ENCODE measurements around the gene VWC2L. TPM values are rescaled to one million over a fixed set of nuclear protein-coding genes. Genes with fewer than 3 reads are reported as not detected.

VWC2L gene
- total and polyA plus RNA-seq, 10 of the 15 experiments (the other 5 are each of a cell fraction or from before 2014, with no cell fraction given): not detected

DNA sequence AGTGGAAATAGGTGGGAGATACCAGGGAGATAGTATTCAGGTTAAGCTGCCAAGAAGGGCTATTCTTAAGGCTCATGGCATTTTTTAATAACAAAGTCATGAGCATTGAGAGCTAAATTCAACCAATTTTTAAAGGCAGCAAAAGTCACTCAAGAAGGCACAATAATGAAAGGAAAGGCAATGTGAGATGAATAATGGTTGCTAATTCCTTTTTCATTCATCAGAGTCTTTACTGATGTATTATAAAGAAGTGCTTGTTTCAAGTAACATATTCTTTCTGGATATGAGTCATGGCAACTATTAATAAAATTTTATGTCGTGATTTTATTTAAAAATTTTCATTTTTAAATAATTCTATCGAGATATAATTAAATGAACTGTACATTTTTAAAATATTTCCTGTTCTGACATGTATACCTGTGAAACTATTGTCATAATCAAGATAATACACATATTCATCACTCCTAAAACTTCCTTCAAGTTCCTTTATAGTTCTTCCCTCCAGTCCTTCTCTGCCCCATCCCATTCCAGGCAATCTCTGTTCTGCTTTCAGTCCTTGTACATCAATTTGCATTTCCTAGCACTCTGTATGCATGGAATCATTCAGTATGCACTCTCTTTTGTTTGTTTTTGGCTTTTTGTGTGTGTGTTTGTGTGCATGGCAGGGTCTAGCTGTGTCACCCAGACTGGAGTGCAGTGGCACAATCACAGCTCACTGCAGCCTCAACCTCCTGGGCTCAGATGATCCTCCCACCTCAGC lies 40.8 kb downstream of the VWC2L start (continued):
- TF ChIP-seq TBL1XR1 (IDR thresholded peaks at IDR 0.05; ENCODE audit: low read depth, low read length): no peak
- no peak for TF ChIP-seq POLR2A (IDR thresholded peaks at IDR 0.05; ENCODE audit: low read depth, low read length)

DNA sequence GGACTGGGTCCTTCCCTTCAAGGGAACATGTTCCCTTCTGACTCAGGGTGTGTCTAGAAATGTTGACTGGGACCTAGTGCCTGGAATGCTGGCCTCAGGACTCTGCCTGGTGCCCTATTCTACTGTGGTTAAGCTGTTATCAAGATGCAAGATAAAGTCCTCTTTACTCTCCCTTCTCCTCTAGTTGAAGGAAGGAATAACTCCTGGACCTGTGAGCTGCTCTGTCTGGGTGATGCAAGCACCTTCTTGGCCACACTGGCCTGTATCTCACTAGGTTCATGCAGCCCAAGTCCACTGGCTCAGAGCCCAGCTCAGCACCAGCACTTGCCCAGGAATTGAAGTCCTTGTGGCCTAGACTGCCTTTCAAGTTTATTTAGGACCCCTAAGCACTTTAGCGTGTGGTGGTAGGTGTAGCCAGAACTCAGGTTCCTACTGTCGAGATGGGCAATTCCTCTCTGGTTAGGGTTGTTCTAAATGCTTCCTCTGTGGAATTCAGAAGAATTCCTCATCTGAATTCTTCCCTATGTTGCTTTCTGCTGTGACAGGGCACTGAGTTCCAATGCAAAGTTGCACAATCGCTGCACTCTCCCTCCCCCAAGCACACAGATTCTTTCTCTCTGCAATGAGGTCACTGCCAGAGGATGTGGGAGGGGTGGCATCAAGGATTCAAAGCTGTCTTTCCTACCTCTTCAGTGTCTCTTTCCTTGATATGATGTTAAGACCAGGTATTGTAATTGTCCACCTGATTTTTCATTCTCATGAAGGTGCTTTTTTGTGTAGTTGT lies 54.7 kb downstream of the VWC2L start:
- H3K4me1 ChIP-seq (ENCODE audit: control insufficient read depth, insufficient read depth, low read length): no peaks in the 10 kb centered on the region
- POLR2A ChIA-PET: no interaction called here
- intact Hi-C loops (cut with micrococcal nuclease; ENCODE audit: unreplicated experiment): no loop called here

DNA sequence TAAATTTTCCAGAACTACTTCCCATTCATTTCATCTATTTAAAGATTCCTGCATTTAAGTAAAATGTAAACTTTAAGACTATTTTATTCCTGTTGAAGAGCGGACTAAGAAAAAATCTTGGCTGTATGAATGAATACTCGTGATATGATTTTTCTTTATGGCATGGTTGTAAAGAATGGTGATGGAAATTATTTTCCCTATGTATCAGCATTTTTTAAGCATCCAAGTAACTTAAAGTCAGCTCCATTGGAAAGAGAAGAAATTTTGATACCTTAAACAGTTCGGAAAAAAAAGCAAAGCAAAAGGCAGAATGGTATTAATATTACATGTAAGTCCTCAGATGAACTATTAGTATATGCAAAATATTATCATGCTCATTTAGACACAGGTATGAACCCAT lies 58.9 kb downstream of the VWC2L start:
- ChIA-PET SMC1A (ENCODE audit: uncharacterized antibody, unreplicated experiment) (no interaction called here), CTCF (no interaction called here), RAD21 (ENCODE audit: unreplicated experiment) (no interaction called here), POLR2A (no interaction called here)
- DNase-seq (ENCODE audit: low read depth, low spot score): no peak
- no TSS peak for BruUV-seq (replicated peaks)
- Histone ChIP-seq H3K27me3 (replicated peaks in 1 of 2; ENCODE audit: control insufficient read depth in 2 of 2, insufficient read depth in 2 of 2, low read length in 1 of 2) (no peaks in the 10 kb centered on the region), H4K20me1 (ENCODE audit: control insufficient read depth, insufficient read depth) (no peaks in the 10 kb centered on the region), H3K79me2 (ENCODE audit: control insufficient read depth, insufficient read depth, low read length) (no peaks in the 10 kb centered on the region), H3K27ac (ENCODE audit: control insufficient read depth, insufficient read depth) (no peak overlapping the region), H3K9ac (ENCODE audit: control insufficient read depth, insufficient read depth, low read length) (no peak overlapping the region), H3K36me3 (ENCODE audit: control insufficient read depth in 2 of 2, insufficient read depth in 2 of 2, low read length in 1 of 2) (no peaks in the 10 kb centered on the region), H3K9me3 (replicated peaks; ENCODE audit: control insufficient read depth, insufficient read depth, low read length) (no peaks in the 10 kb centered on the region), H2AFZ (ENCODE audit: control insufficient read depth, low read depth, low read length) (no peak overlapping the region), H3K4me1 (ENCODE audit: control insufficient read depth, insufficient read depth, low read length) (no peaks in the 10 kb centered on the region), H3K4me2 (ENCODE audit: control insufficient read depth, insufficient read depth) (no peak overlapping the region), H3K4me3 (no peak overlapping the region)
- intact Hi-C loops (cut with micrococcal nuclease; ENCODE audit: unreplicated experiment) (no loop called here), in situ Hi-C loops (cut with MboI) (no loop called here)
- no peak for ATAC-seq
- WGBS (ENCODE audit: insufficient coverage, insufficient replicate concordance, low lambda C conversion rate, missing lambda C conversion rate): 48% methylated on average over 3 of the region's 3 CpGs
- FAIRE-seq: no peak
- TF ChIP-seq, protein P1, sequence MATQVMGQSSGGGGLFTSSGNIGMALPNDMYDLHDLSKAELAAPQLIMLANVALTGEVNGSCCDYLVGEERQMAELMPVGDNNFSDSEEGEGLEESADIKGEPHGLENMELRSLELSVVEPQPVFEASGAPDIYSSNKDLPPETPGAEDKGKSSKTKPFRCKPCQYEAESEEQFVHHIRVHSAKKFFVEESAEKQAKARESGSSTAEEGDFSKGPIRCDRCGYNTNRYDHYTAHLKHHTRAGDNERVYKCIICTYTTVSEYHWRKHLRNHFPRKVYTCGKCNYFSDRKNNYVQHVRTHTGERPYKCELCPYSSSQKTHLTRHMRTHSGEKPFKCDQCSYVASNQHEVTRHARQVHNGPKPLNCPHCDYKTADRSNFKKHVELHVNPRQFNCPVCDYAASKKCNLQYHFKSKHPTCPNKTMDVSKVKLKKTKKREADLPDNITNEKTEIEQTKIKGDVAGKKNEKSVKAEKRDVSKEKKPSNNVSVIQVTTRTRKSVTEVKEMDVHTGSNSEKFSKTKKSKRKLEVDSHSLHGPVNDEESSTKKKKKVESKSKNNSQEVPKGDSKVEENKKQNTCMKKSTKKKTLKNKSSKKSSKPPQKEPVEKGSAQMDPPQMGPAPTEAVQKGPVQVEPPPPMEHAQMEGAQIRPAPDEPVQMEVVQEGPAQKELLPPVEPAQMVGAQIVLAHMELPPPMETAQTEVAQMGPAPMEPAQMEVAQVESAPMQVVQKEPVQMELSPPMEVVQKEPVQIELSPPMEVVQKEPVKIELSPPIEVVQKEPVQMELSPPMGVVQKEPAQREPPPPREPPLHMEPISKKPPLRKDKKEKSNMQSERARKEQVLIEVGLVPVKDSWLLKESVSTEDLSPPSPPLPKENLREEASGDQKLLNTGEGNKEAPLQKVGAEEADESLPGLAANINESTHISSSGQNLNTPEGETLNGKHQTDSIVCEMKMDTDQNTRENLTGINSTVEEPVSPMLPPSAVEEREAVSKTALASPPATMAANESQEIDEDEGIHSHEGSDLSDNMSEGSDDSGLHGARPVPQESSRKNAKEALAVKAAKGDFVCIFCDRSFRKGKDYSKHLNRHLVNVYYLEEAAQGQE (IDR thresholded peaks at IDR 0.05; ENCODE audit: low read depth, low read length): no peak
- TF ChIP-seq, protein P2, sequence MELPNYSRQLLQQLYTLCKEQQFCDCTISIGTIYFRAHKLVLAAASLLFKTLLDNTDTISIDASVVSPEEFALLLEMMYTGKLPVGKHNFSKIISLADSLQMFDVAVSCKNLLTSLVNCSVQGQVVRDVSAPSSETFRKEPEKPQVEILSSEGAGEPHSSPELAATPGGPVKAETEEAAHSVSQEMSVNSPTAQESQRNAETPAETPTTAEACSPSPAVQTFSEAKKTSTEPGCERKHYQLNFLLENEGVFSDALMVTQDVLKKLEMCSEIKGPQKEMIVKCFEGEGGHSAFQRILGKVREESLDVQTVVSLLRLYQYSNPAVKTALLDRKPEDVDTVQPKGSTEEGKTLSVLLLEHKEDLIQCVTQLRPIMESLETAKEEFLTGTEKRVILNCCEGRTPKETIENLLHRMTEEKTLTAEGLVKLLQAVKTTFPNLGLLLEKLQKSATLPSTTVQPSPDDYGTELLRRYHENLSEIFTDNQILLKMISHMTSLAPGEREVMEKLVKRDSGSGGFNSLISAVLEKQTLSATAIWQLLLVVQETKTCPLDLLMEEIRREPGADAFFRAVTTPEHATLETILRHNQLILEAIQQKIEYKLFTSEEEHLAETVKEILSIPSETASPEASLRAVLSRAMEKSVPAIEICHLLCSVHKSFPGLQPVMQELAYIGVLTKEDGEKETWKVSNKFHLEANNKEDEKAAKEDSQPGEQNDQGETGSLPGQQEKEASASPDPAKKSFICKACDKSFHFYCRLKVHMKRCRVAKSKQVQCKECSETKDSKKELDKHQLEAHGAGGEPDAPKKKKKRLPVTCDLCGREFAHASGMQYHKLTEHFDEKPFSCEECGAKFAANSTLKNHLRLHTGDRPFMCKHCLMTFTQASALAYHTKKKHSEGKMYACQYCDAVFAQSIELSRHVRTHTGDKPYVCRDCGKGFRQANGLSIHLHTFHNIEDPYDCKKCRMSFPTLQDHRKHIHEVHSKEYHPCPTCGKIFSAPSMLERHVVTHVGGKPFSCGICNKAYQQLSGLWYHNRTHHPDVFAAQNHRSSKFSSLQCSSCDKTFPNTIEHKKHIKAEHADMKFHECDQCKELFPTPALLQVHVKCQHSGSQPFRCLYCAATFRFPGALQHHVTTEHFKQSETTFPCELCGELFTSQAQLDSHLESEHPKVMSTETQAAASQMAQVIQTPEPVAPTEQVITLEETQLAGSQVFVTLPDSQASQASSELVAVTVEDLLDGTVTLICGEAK (IDR thresholded peaks at IDR 0.05; ENCODE audit: borderline replicate concordance): no peak

More for the DNA sequence above, 54.7 kb downstream of the VWC2L start:
- 20% methylated on average over 3 of the region's 3 CpGs for WGBS (ENCODE audit: insufficient coverage, insufficient replicate concordance, low lambda C conversion rate, missing lambda C conversion rate)
- Histone ChIP-seq H3K4me3 (no peak overlapping the region), H4K20me1 (ENCODE audit: control insufficient read depth, insufficient read depth) (no peaks in the 10 kb centered on the region), H3K4me2 (ENCODE audit: control insufficient read depth, insufficient read depth) (no peak overlapping the region), H3K9me3 (replicated peaks; ENCODE audit: control insufficient read depth, insufficient read depth, low read length) (no peaks in the 10 kb centered on the region), H3K9ac (ENCODE audit: control insufficient read depth, insufficient read depth, low read length) (no peak overlapping the region), H3K27me3 (replicated peaks in 1 of 2; ENCODE audit: control insufficient read depth in 2 of 2, insufficient read depth in 2 of 2, low read length in 1 of 2) (no peaks in the 10 kb centered on the region), H3K27ac (ENCODE audit: control insufficient read depth, insufficient read depth) (no peak overlapping the region), H2AFZ (ENCODE audit: control insufficient read depth, low read depth, low read length) (no peak overlapping the region), H3K36me3 (ENCODE audit: control insufficient read depth in 2 of 2, insufficient read depth in 2 of 2, low read length in 1 of 2) (no peaks in the 10 kb centered on the region), H3K79me2 (ENCODE audit: control insufficient read depth, insufficient read depth, low read length) (no peaks in the 10 kb centered on the region)
- TF ChIP-seq WRNIP1 (IDR thresholded peaks at IDR 0.05; ENCODE audit: borderline replicate concordance, low read depth, low read length) (no peak), CBX3 (IDR thresholded peaks at IDR 0.05; ENCODE audit: borderline replicate concordance, low read depth) (no peak), GABPA (IDR thresholded peaks at IDR 0.05; ENCODE audit: low read depth) (no peak)
- ChIA-PET CTCF (no interaction called here), SMC1A (ENCODE audit: uncharacterized antibody, unreplicated experiment) (interaction anchor here (1.2 kb wide), 1 partner anchor 601 kb away, joined by 3 read pairs; no protein-coding TSS in a partner anchor), RAD21 (ENCODE audit: unreplicated experiment) (no interaction called here)
- DNase-seq (ENCODE audit: low read depth, low spot score): no peak
- no peak for FAIRE-seq
- BruUV-seq (replicated peaks): no TSS peak
- in situ Hi-C loops (cut with MboI): no loop called here
- no peak for ATAC-seq
